ENCODE measurements around the gene PCYT2.

The PCYT2 gene

GRCh38 chr17:81909231-81909630 is 2.0 kb downstream of the PCYT2 start:
- DNase-seq (no peak), ATAC-seq (ENCODE audit: insufficient read depth, low read depth) (no peak)
- H3K9ac ChIP-seq (ENCODE audit: low read depth, low read length), result peak overlapping the region; percentile 70; the same call in 1 of the 2 replicates
- no peak overlapping the region for H3K27ac ChIP-seq (ENCODE audit: low read length)
- H3K4me1 ChIP-seq (ENCODE audit: insufficient read depth, low read length), result peaks cover 25% of the 10 kb centered on the region
- H3K9me3 ChIP-seq (ENCODE audit: insufficient read depth, low read length, severe bottlenecking), result no peaks in the 10 kb centered on the region
- H3K4me2 ChIP-seq (ENCODE audit: insufficient read depth, low read length), result peak overlapping the region; percentile 76
- H4K20me1 ChIP-seq (ENCODE audit: insufficient read depth, low read length), result peaks cover 53% of the 10 kb centered on the region
- no peak overlapping the region for H2AFZ ChIP-seq (ENCODE audit: low read depth, low read length)
- peaks cover 21% of the 10 kb centered on the region for H3K79me2 ChIP-seq (ENCODE audit: insufficient read depth, low read length)
- no peak for TF ChIP-seq CTCF (IDR thresholded peaks at IDR 0.05; ENCODE audit: borderline replicate concordance, extremely low read depth, low read length, poor library complexity, severe bottlenecking)
- TF ChIP-seq EZH2 (IDR thresholded peaks at IDR 0.05; ENCODE audit: borderline replicate concordance, low read depth, low read length, severe bottlenecking), result no peak
- no peaks in the 10 kb centered on the region for H3K27me3 ChIP-seq (ENCODE audit: insufficient read depth, low read length, poor library complexity)
- H3K36me3 ChIP-seq (ENCODE audit: insufficient read depth, low read length), result peaks cover 81% of the 10 kb centered on the region
- no peak overlapping the region for H3K4me3 ChIP-seq (ENCODE audit: low read depth in 1 of 2, low read length in 2 of 2)

- DNase-seq, result no peak
- Histone ChIP-seq H4K20me1 (ENCODE audit: insufficient read depth, low read length) (peaks cover 49% of the 10 kb centered on the region), H3K4me1 (ENCODE audit: insufficient read depth, low read length) (peaks cover 25% of the 10 kb centered on the region), H3K36me3 (ENCODE audit: insufficient read depth, low read length) (peaks cover 81% of the 10 kb centered on the region), H3K27me3 (ENCODE audit: insufficient read depth, low read length, poor library complexity) (no peaks in the 10 kb centered on the region), H3K79me2 (ENCODE audit: insufficient read depth, low read length) (peaks cover 21% of the 10 kb centered on the region), H2AFZ (ENCODE audit: low read depth, low read length) (no peak overlapping the region), H3K9ac (ENCODE audit: low read depth, low read length) (peak overlapping the region; percentile 70; the same call in 1 of the 2 replicates), H3K9me3 (ENCODE audit: insufficient read depth, low read length, severe bottlenecking) (no peaks in the 10 kb centered on the region), H3K27ac (ENCODE audit: low read length) (no peak overlapping the region), H3K4me3 (ENCODE audit: low read depth in 1 of 2, low read length in 2 of 2) (no peak overlapping the region), H3K4me2 (ENCODE audit: insufficient read depth, low read length) (0 out of 2 replicates have a peak overlapping the region, but pooled peaks have one; percentile 5)
- no peak for TF ChIP-seq CTCF (IDR thresholded peaks at IDR 0.05; ENCODE audit: borderline replicate concordance, extremely low read depth, low read length, poor library complexity, severe bottlenecking)
- no peak for TF ChIP-seq EZH2 (IDR thresholded peaks at IDR 0.05; ENCODE audit: borderline replicate concordance, low read depth, low read length, severe bottlenecking)
- ATAC-seq (ENCODE audit: insufficient read depth, low read depth), result no peak
These were observed 2.4 kb downstream of the PCYT2 start for GRCh38 chr17:81908793-81909192.

GRCh38 chr17:81907219-81908145 is 3.7 kb downstream of the PCYT2 start:
- Histone ChIP-seq H4K20me1 (ENCODE audit: insufficient read depth, low read length) (peaks cover 42% of the 10 kb centered on the region), H3K4me3 (ENCODE audit: low read depth in 1 of 2, low read length in 2 of 2) (no peak overlapping the region), H3K9me3 (ENCODE audit: insufficient read depth, low read length, severe bottlenecking) (no peaks in the 10 kb centered on the region), H2AFZ (ENCODE audit: low read depth, low read length) (no peak overlapping the region), H3K36me3 (ENCODE audit: insufficient read depth, low read length) (peaks cover 73% of the 10 kb centered on the region), H3K9ac (ENCODE audit: low read depth, low read length) (no peak overlapping the region), H3K79me2 (ENCODE audit: insufficient read depth, low read length) (peaks cover 21% of the 10 kb centered on the region), H3K27ac (ENCODE audit: low read length) (no peak overlapping the region; the same call in 1 of the 2 replicates), H3K27me3 (ENCODE audit: insufficient read depth, low read length, poor library complexity) (no peaks in the 10 kb centered on the region), H3K4me2 (ENCODE audit: insufficient read depth, low read length) (no peak overlapping the region), H3K4me1 (ENCODE audit: insufficient read depth, low read length) (peaks cover 25% of the 10 kb centered on the region)
- DNase-seq (no peak), ATAC-seq (ENCODE audit: insufficient read depth, low read depth) (no peak)
- no peak for TF ChIP-seq EZH2 (IDR thresholded peaks at IDR 0.05; ENCODE audit: borderline replicate concordance, low read depth, low read length, severe bottlenecking)
- no peak for TF ChIP-seq CTCF (IDR thresholded peaks at IDR 0.05; ENCODE audit: borderline replicate concordance, extremely low read depth, low read length, poor library complexity, severe bottlenecking)

All from DND-41 (cell line).